ENCODE results near the gene KCNQ1.

GRCh38 chr11:2885678-2886081, 440.9 kb downstream of the KCNQ1 start, which contains the start of gene CDKN1C:
- no peak for TF ChIP-seq TSHZ2 (CRISPR knock-in tag; IDR thresholded peaks at IDR 0.05)
- no peak for TF ChIP-seq BACH2 (CRISPR knock-in tag; IDR thresholded peaks at IDR 0.05; ENCODE audit: borderline replicate concordance)
- no peak for TF ChIP-seq PATZ1 (CRISPR knock-in tag; IDR thresholded peaks at IDR 0.05; ENCODE audit: borderline replicate concordance)
- no peak for TF ChIP-seq ISL1 (CRISPR knock-in tag; IDR thresholded peaks at IDR 0.05)
- no peak for TF ChIP-seq POU6F1 (CRISPR knock-in tag; IDR thresholded peaks at IDR 0.05; ENCODE audit: borderline replicate concordance, low read depth)
- no peak for TF ChIP-seq CSRNP3 (CRISPR knock-in tag; IDR thresholded peaks at IDR 0.05)
- no peak for TF ChIP-seq CREB5 (CRISPR knock-in tag; IDR thresholded peaks at IDR 0.05; ENCODE audit: low read depth)
- TF ChIP-seq PPARA (CRISPR knock-in tag; IDR thresholded peaks at IDR 0.05; ENCODE audit: borderline replicate concordance) = no peak
- TF ChIP-seq ZNF565 (CRISPR knock-in tag; conservative IDR thresholded peaks at IDR 0.05; ENCODE audit: low read depth) = no peak

Data from SK-N-SH treated with all-trans-retinoic acid at 6 μM for 48 hours (cell line).